Sigmoid colon (tissue), 7 donors: ENCODE measurements around the gene ZNF608. TPM values are rescaled to one million over a fixed set of nuclear protein-coding genes. Genes with fewer than 3 reads are reported as not detected.

Experiments
- DNase-seq: peaks from one replicate; pipeline ENCODE4 v3.0.0-alpha.2; 2019
- H3K27ac ChIP-seq, 4 donors: fragments of 200-600 bp; sonication (generic); one replicate each; pipeline ENCODE4 v1.5.1; 2016 to 2019; ENCODE audit warnings: mild to moderate bottlenecking in 1 of 4
- H3K27me3 ChIP-seq, 3 donors: fragments of 200-600 bp; sonication (generic); one replicate each; pipeline ENCODE4 v1.5.1; 2019; ENCODE audit warnings: mild to moderate bottlenecking in 1 of 3
- H3K36me3 ChIP-seq, 4 donors: fragments of 200-600 bp; sonication (generic); one replicate each; pipeline ENCODE4 v1.5.1; 2016 to 2019
- H3K4me1 ChIP-seq, 4 donors: fragments of 200-600 bp; sonication (generic); one replicate each; pipeline ENCODE4 v1.5.1; 2017 to 2019
- H3K4me3 ChIP-seq, 4 donors: fragments of 200-600 bp; sonication (generic); one replicate each; pipeline ENCODE4 v1.5.1; 2017 to 2019; ENCODE audit warnings: mild to moderate bottlenecking in 2 of 4, moderate library complexity in 1 of 4
- H3K9me3 ChIP-seq, 4 donors: fragments of 200-600 bp in 3 of 4; sonication (generic) in 3 of 4; one replicate each; pipeline versions ENCODE4 v1.5.1 to v1.6.1; 2013 to 2019
- EP300 ChIP-seq, 4 donors: sonication (generic); formaldehyde crosslinking; IDR thresholded peaks; one replicate each; pipeline ENCODE4 v1.6.1; 2017; ENCODE audit warnings: antibody characterized with exemption in 4 of 4
- POLR2A ChIP-seq, 2 donors: fragments of 450-650 bp; IDR thresholded peaks; one replicate each; pipeline ENCODE4 v1.6.1; 2016; ENCODE audit warnings: antibody characterized with exemption in 2 of 2, mild to moderate bottlenecking in 2 of 2, moderate library complexity in 2 of 2
- POLR2AphosphoS5 ChIP-seq, 4 donors: sonication (generic); formaldehyde crosslinking; IDR thresholded peaks; one replicate each; pipeline ENCODE4 v1.6.1; 2017; ENCODE audit warnings: antibody characterized with exemption in 4 of 4
- WGBS, 2 donors: extraction: QIAGEN DNeasy Blood & Tissue Kit; methylation state at CpG; one replicate each; pipeline ENCODE4 v1.1.7; 2013; 5-methylcytosine and 5-hydroxymethylcytosine counted together
- intact Hi-C: fragments of 100-400 bp; cut with DNase I; formaldehyde crosslinking; loops from one replicate; pipeline ENCODE4 v1.15.1; 2023
- polyA plus RNA-seq, 3 donors: library from polyadenylated mRNA; stranded (reverse); fragments of 200-250 nt; gene quantifications; one replicate each; pipeline ENCODE4 v1.2.3, GENCODE V29; 2013
- total RNA-seq, 4 donors: library from RNA; depleted of rRNA; stranded (reverse); fragments of >200 nt; gene quantifications; one replicate each; pipeline ENCODE4 v1.1.0, GENCODE V29; 2016
- TF ChIP-seq, protein P1 (sequence below), 4 experiments: fragments of 450-650 bp in 3 of 4; fragments of 200-600 bp in 1 of 4; IDR thresholded peaks; one replicate each; pipeline ENCODE4 v1.5.1; 2016 to 2019; ENCODE audit warnings: antibody characterized with exemption in 4 of 4, mild to moderate bottlenecking in 3 of 4, moderate library complexity in 2 of 4
- donor health status: healthy with polysubstance abuse.
- donor health status: Bipolar disorder and iron deficiency.
- donor health status: healthy.

Gene ZNF608
- total and polyA plus RNA-seq, 7 donors = 5.1 to 30.7 (median 17.9) TPM

DNA sequence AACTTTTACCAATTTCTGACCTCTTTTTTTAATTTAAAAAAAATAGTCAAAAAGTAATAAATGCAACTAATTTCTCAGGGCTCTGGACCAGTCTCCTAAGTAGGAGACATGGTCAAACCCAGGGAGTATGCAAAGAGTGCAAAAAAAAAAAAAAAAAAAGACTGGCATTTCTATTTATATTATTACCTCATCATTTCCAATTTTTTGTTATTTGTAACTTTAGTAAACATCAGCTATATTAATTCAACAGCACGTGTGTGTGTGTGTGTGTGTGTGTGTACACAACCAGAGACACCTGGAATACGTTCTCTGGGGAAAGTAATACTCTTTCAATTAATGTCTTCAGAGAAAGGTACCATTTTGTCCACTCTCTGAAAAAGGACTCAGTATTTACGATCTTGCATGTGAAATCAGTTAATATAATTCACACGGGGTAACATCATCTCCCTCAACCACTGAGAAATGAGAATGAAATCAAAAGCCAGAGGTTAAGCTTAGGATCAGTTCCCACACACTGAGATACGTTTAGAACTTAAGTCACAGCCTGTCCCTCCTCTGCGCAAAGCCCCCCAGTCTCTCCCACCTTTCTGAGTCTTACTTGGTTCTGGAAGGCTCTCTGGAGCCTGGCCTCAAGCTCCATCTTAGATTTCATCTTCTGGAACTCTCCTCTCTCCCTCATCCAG is 21.9 kb downstream of the ZNF608 start:
- Histone ChIP-seq H3K36me3 (no peaks in the 10 kb centered on the region), H3K27ac (peak overlapping the region in 1 of 4 donors; percentile 20), H3K4me1 (peaks cover 0 to 41% (median 27%) of the 10 kb centered on the region in 4 donors), H3K27me3 (no peaks in the 10 kb centered on the region), H3K4me3 (no peak overlapping the region), H3K9me3 (no peaks in the 10 kb centered on the region)
- intact Hi-C loops = loop anchor here (2.0 kb wide), 1 partner anchor 18 kb away; no protein-coding TSS in a partner anchor
- TF ChIP-seq, protein P1, sequence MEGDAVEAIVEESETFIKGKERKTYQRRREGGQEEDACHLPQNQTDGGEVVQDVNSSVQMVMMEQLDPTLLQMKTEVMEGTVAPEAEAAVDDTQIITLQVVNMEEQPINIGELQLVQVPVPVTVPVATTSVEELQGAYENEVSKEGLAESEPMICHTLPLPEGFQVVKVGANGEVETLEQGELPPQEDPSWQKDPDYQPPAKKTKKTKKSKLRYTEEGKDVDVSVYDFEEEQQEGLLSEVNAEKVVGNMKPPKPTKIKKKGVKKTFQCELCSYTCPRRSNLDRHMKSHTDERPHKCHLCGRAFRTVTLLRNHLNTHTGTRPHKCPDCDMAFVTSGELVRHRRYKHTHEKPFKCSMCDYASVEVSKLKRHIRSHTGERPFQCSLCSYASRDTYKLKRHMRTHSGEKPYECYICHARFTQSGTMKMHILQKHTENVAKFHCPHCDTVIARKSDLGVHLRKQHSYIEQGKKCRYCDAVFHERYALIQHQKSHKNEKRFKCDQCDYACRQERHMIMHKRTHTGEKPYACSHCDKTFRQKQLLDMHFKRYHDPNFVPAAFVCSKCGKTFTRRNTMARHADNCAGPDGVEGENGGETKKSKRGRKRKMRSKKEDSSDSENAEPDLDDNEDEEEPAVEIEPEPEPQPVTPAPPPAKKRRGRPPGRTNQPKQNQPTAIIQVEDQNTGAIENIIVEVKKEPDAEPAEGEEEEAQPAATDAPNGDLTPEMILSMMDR (IDR thresholded peaks at IDR 0.05) = no peak
- no peak for TF ChIP-seq EP300 (IDR thresholded peaks at IDR 0.05)
- no peak for TF ChIP-seq POLR2AphosphoS5 (IDR thresholded peaks at IDR 0.05)
- no peak for TF ChIP-seq POLR2A (IDR thresholded peaks at IDR 0.05)
- WGBS, 2 donors = 86 to 88% methylated on average over 6 of the region's 6 CpGs
- DNase-seq = no peak

DNA sequence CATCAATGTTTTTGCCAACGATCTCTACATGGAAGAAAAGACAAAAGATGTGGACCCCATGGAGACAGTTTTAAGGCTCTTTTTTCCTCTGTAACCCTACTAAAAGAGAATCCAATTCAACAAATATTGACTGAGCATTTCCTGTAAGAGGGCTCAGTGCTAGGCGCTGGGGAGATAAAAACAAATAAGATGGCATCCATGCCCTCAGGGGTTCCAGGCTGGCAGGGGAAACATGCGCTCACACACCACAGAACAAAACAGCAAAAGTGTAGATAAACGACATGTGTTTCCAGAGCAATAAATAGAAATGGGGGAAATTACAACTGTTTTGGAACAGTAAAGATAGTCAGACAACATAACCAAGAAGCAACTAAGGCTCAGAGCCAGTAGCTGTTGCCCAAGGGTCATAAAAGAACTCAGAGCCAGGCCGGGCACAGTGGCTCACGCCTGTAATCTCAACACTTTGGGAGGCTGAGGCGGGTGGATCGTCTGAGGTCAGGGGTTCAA is 25.2 kb downstream of the ZNF608 start:
- H3K4me1 ChIP-seq = peaks cover 0 to 56% (median 44%) of the 10 kb centered on the region in 4 donors

DNA sequence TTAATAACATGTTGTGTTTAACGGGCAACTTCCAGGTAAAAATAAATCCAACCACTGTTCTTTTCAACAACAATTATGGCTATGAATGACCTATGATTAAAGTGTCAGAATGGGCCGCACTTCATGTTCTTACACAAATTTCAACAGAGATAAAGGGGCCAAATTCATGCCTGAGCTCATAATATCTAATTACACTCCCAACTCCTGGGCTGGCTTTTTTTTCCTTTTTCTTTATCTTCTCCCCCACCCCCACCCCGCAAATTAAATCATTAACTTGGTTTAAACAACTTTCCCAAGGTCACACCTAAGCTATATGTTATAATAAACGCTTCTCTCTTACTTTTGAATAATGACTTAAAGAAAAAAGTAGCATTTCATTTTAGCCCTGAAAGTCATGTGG is 25.8 kb downstream of the ZNF608 start:
- Histone ChIP-seq H3K4me3 (no peak overlapping the region), H3K4me1 (peaks cover 0 to 51% (median 41%) of the 10 kb centered on the region in 4 donors), H3K36me3 (no peaks in the 10 kb centered on the region), H3K9me3 (no peaks in the 10 kb centered on the region), H3K27ac (peak overlapping the region in 2 of 4 donors; percentile 46 to 49), H3K27me3 (no peaks in the 10 kb centered on the region)
- TF ChIP-seq POLR2A (IDR thresholded peaks at IDR 0.05) (no peak), EP300 (IDR thresholded peaks at IDR 0.05) (no peak), POLR2AphosphoS5 (IDR thresholded peaks at IDR 0.05) (no peak)
- TF ChIP-seq, protein P1 (IDR thresholded peaks at IDR 0.05) = no peak
- 20 to 73% methylated on average over 4 of the region's 4 CpGs for WGBS, 2 donors
- DNase-seq = no peak
- intact Hi-C loops = no loop called here

More for the DNA sequence above, 25.2 kb downstream of the ZNF608 start:
- no peak overlapping the region for H3K4me3 ChIP-seq
- WGBS, 2 donors = 32 to 70% methylated on average over 8 of the region's 8 CpGs
- H3K36me3 ChIP-seq = no peaks in the 10 kb centered on the region
- H3K27ac ChIP-seq = peak overlapping the region in 3 of 4 donors; percentile 28 to 49 (median 35)
- no peaks in the 10 kb centered on the region for H3K27me3 ChIP-seq
- DNase-seq = no peak
- intact Hi-C loops = no loop called here
- no peaks in the 10 kb centered on the region for H3K9me3 ChIP-seq
- TF ChIP-seq POLR2AphosphoS5 (IDR thresholded peaks at IDR 0.05) (no peak), POLR2A (IDR thresholded peaks at IDR 0.05) (no peak), EP300 (IDR thresholded peaks at IDR 0.05) (no peak)
- TF ChIP-seq, protein P1 (IDR thresholded peaks at IDR 0.05) = no peak

DNA sequence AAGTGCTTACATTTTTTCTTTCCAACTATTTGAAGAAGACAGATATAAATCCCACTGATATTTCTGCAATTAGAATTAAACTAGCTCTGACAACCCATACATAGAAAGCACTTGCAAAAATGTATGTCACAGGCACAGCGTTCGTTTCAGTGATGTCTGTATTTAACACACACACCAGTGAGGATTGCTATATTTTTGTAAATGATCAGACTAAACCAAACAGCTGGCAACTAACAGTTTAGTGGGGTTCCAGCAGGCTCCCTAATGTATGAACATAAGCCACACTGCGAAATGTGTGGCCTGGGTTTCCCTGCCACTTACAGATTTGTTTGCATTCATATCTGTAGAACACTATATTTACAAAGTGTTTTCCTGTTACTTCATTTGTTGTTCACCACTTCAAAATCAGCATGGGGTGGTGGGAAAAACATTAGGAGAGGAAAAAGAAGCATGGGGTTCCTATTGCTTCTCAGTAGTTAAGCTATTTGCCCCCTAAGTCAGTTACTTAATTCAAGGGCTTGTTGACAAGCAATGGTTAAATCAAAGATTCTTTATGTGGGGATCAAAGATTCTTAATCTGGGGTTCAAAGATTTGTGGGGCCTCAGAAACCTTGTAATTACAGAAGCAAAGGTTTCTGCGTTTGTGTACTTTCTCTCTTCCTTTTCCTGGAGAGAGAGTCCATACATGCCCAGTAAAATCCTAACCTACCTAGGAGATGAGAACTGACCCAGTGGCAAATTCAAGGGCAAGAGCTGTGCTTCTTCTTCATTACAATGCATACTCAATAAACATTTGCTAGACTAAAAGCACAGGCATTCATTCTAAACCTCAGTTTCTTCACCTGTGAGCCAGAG is 27.1 kb downstream of the ZNF608 start:
- no peaks in the 10 kb centered on the region for H3K9me3 ChIP-seq
- H3K36me3 ChIP-seq = no peaks in the 10 kb centered on the region
- H3K27ac ChIP-seq = peak overlapping the region; percentile 39 to 49 (median 43)
- no peak overlapping the region for H3K4me3 ChIP-seq
- no peak for DNase-seq
- intact Hi-C loops = no loop called here
- TF ChIP-seq EP300 (IDR thresholded peaks at IDR 0.05) (no peak), POLR2A (IDR thresholded peaks at IDR 0.05) (no peak), POLR2AphosphoS5 (IDR thresholded peaks at IDR 0.05) (no peak)
- TF ChIP-seq, protein P1 (IDR thresholded peaks at IDR 0.05) = no peak
- WGBS, 2 donors = 63 to 77% methylated on average over 4 of the region's 4 CpGs
- H3K4me1 ChIP-seq = peaks cover 0 to 46% (median 40%) of the 10 kb centered on the region in 4 donors
- no peaks in the 10 kb centered on the region for H3K27me3 ChIP-seq
